Sigmoid colon (tissue), 4 donors: Measurements from ENCODE around the gene SMURF2.

Experiments used
- CTCF ChIP-seq, 4 experiments: fragments of 450-650 bp in 3 of 4; fragments of 200-600 bp in 1 of 4; IDR thresholded peaks; one replicate each; pipeline ENCODE4 v1.5.1; 2016 to 2019; ENCODE audit warnings: antibody characterized with exemption in 4 of 4, mild to moderate bottlenecking in 3 of 4, moderate library complexity in 2 of 4
- POLR2A ChIP-seq, 2 donors: fragments of 450-650 bp; IDR thresholded peaks; one replicate each; pipeline ENCODE4 v1.6.1; 2016; ENCODE audit warnings: antibody characterized with exemption in 2 of 2, mild to moderate bottlenecking in 2 of 2, moderate library complexity in 2 of 2
- POLR2AphosphoS5 ChIP-seq, 4 donors: sonication (generic); formaldehyde crosslinking; IDR thresholded peaks; one replicate each; pipeline ENCODE4 v1.6.1; 2017; ENCODE audit warnings: antibody characterized with exemption in 4 of 4

GRCh38 chr17:64579917-64580316, 82.2 kb downstream of the SMURF2 start:
- TF ChIP-seq POLR2AphosphoS5 (IDR thresholded peaks at IDR 0.05) (no peak), CTCF (IDR thresholded peaks at IDR 0.05) (no peak), POLR2A (IDR thresholded peaks at IDR 0.05) (no peak)
